Measurements from ENCODE around the gene ZNF786. TPM values are rescaled to one million over a fixed set of nuclear protein-coding genes. Genes with fewer than 3 reads are reported as not detected.
A peak's percentile ranks its signal among the peaks of the same experiment; 100 is the strongest.

Gene ZNF786
- total and polyA plus RNA-seq, 8 donors = 1.3 to 23.5 (median 2.7) TPM

DNA sequence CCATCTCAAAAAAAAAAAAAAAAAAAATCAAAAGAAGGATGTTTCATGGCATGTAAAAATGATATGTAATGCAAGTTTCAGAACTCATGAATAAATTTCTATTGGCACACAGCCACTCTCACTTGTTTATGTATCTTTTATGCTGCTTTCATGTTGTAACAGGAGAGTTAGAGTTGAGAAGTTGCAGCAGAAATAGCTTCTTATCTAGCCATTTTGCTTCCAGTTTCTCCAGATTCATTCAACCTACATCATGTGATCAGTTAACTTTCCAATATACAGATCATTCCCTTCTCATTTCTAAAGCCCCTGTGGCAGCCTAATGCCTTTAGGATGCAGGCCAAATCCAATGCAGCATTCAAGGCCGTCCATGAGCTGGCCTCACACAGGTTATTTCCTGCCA is 30.4 kb downstream of the ZNF786 start:
- Histone ChIP-seq H3K9me3 (no peaks in the 10 kb centered on the region), H3K27ac (no peak overlapping the region), H3K27me3 (no peaks in the 10 kb centered on the region), H3K4me3 (no peak overlapping the region), H3K4me1 (peaks cover 0 to 4% (median 0%) of the 10 kb centered on the region in 4 donors), H3K36me3 (no peaks in the 10 kb centered on the region)
- TF ChIP-seq EP300 (IDR thresholded peaks at IDR 0.05) (no peak), CTCF (IDR thresholded peaks at IDR 0.05) (no peak), POLR2AphosphoS5 (IDR thresholded peaks at IDR 0.05) (no peak), POLR2A (IDR thresholded peaks at IDR 0.05) (no peak)
- DNase-seq = peak in 1 of 2 donors; percentile 21
- 34 to 44% (median 39%) methylated on average over 1 of the region's 1 CpG for WGBS, 5 donors
- intact Hi-C loops (cut with DNase I; ENCODE audit: low total_unique reads) = loop anchor here (10.0 kb wide), 1 partner anchor 55 kb away; no protein-coding TSS in a partner anchor

DNA sequence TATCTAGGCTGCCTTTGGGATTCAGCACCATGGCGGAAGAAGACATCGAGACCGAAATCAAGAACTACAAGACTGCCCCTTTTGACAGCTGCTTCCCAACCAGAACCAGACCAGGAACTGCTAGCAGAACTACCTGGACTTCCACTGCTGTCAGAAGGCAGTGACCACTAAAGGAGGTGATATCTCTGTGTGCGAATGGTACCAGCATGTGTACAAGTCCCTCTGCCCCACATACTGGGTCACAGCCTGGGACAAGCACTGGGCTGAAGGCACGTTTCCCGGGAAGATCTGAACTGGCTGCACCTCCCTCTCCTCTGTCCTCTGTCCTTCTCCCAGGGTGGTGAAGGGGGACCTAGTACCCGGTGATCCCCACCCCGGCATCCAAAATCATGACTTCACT is 36.6 kb downstream of the ZNF786 start:
- no peak for TF ChIP-seq CTCF (IDR thresholded peaks at IDR 0.05)
- TF ChIP-seq EP300 (IDR thresholded peaks at IDR 0.05) = no peak
- no peak for DNase-seq
- Histone ChIP-seq H3K4me1 (no peaks in the 10 kb centered on the region), H3K4me3 (no peak overlapping the region), H3K27ac (no peak overlapping the region), H3K36me3 (no peaks in the 10 kb centered on the region), H3K9me3 (no peaks in the 10 kb centered on the region), H3K27me3 (no peaks in the 10 kb centered on the region)
- WGBS, 5 donors = 88 to 95% (median 92%) methylated on average over 7 to 8 of the region's 8 CpGs
- intact Hi-C loops (cut with DNase I; ENCODE audit: low total_unique reads) = no loop called here

DNA sequence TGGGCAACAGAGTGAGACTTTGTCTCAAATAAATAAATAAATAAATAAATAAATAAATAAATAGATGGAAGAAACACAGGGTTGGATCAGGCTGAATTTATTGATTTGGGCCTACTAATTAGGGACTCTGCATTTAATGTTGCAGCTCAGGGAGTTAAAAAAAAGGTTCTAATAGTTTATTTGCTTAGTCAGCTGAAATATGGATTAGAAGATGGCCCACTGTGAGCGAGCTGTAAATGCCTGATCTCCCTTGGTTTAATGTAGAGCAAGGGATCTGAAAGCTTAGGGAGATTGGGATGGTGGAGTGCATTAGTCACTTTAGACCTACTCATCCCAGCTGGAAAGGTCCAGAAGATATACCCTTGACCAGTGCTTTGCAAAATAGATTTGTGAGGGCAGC is 37.1 kb downstream of the ZNF786 start:
- 91 to 100% (median 96%) methylated on average over 1 of the region's 1 CpG for WGBS, 5 donors
- H3K36me3 ChIP-seq = no peaks in the 10 kb centered on the region
- no peak overlapping the region for H3K27ac ChIP-seq
- no peaks in the 10 kb centered on the region for H3K27me3 ChIP-seq
- no peaks in the 10 kb centered on the region for H3K9me3 ChIP-seq
- H3K4me1 ChIP-seq = no peaks in the 10 kb centered on the region
- intact Hi-C loops (cut with DNase I; ENCODE audit: low total_unique reads) = no loop called here
- DNase-seq = no peak
- no peak overlapping the region for H3K4me3 ChIP-seq
- TF ChIP-seq POLR2A (IDR thresholded peaks at IDR 0.05) = no peak
- no peak for TF ChIP-seq POLR2AphosphoS5 (IDR thresholded peaks at IDR 0.05)
- no peak for TF ChIP-seq EP300 (IDR thresholded peaks at IDR 0.05)
- no peak for TF ChIP-seq CTCF (IDR thresholded peaks at IDR 0.05)

DNA sequence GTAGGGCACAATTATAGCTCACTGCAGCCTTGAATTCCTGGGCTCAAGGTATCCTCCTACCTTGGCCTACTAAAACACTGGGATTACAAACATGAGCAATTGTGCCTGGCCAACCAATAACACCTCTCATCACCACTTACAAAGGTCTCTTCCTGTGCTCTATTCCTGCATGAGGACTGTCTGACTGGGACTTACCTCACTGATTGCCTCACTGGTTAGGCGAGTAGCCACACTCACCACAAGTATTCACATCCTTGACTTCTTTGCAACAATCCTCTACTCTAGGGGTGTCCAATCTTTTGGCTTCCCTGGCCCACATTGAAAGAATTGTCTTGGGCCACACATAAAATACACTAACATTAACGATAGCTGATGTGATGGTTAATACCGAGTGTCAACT is 39.6 kb downstream of the ZNF786 start:
- TF ChIP-seq EP300 (IDR thresholded peaks at IDR 0.05) = no peak
- TF ChIP-seq POLR2AphosphoS5 (IDR thresholded peaks at IDR 0.05) = no peak
- no peak for TF ChIP-seq CTCF (IDR thresholded peaks at IDR 0.05)
- no peak for TF ChIP-seq POLR2A (IDR thresholded peaks at IDR 0.05)
- H3K9me3 ChIP-seq = no peaks in the 10 kb centered on the region
- H3K4me3 ChIP-seq = no peak overlapping the region
- 90 to 99% (median 93%) methylated on average over 3 of the region's 3 CpGs for WGBS, 5 donors
- H3K27ac ChIP-seq = no peak overlapping the region
- no peaks in the 10 kb centered on the region for H3K27me3 ChIP-seq
- H3K4me1 ChIP-seq = no peaks in the 10 kb centered on the region
- intact Hi-C loops (cut with DNase I; ENCODE audit: low total_unique reads) = no loop called here
- H3K36me3 ChIP-seq = no peaks in the 10 kb centered on the region
- no peak for DNase-seq
